ENCODE results near the gene PSMD11. TPM values are rescaled to one million over a fixed set of nuclear protein-coding genes. Genes with fewer than 3 reads are reported as not detected.

The PSMD11 gene
- 160 and 163 TPM in 2 replicates for total RNA-seq (2014; rRNA removed)
- percentile 83 among the genes with signal in this experiment for Bru-seq, nascent RNA
- BruChase-seq, experiment 1, labeled RNA remaining after a 6-hour chase = percentile 92 among the genes with signal in this experiment
- percentile 89 among the genes with signal in this experiment for BruChase-seq, experiment 2, labeled RNA remaining after a 2-hour chase
- long read RNA-seq, full-length matches to known transcripts = 153 of 177 reads
- long read RNA-seq, partial matches to known transcripts = 9 of 177 reads
- long read RNA-seq, other reads (novel, unspliced or antisense) = 15 of 177 reads

DNA sequence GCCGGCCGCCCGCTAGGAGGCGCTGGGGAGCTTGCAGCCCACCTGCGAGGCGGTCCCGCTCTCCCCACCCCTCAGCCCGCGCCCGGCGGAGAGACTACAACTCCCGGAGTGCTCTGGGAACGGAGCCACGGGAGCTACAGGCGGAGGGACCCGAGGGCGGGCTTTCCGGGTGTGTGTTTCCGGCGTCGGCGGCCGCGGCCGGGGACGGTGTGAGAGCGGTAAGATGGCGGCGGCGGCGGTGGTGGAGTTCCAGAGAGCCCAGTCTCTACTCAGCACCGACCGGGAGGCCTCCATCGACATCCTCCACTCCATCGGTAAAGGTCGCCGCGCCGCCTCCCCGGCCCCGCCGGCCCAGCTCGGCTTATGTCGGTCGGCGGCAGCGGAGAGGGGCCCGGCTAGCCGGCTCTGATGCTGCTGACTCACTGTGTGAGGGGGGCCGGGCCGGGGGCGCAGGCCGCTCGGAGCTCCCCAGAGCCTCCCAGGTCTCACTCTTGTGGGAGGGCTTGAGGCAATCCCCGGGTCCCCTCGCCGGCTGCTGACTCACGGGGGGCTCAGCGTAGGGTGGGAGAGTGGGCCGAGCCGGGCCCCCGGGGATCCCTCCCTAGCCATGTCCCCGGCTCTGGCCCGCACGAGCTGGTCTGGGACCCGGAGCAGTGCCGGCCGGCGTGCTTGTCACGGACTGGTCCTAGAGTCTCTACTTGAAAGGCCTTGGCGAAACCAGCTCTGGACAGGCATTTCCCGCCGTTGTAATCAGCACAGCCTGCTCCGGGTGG lies at the start of gene PSMD11:
Gene PSMD11 (plus strand): TSS at position 210 of the 773 bp plus-strand sequence. CDS start 14 bp downstream, at position 224.
- CTCF ChIA-PET = interaction anchor here (0.6 to 1.2 kb wide), 6 partner anchors 8 to 337 kb away, joined by 3 to 8 read pairs (median 3); no protein-coding TSS in a partner anchor

GRCh38 chr17:32396343-32396742 lies 48.0 kb upstream of the PSMD11 start:
- Histone ChIP-seq H2AFZ (ENCODE audit: low read length) (no peak overlapping the region), H3F3A (ENCODE audit: low read length, unreplicated experiment) (no peaks in the 10 kb centered on the region), H3K9ac (ENCODE audit: low read length) (no peak overlapping the region), H3K27ac (ENCODE audit: low read length) (no peak overlapping the region), H3K79me2 (ENCODE audit: low read length) (no peaks in the 10 kb centered on the region), H3K4me3 (ENCODE audit: low read length) (no peak overlapping the region), H4K20me1 (ENCODE audit: low read length) (no peaks in the 10 kb centered on the region), H3K9me2 (replicated peaks; ENCODE audit: low read length) (no peaks in the 10 kb centered on the region), H3K4me1 (ENCODE audit: insufficient read depth, low read length) (no peaks in the 10 kb centered on the region), H3K36me3 (ENCODE audit: low read depth, low read length) (no peaks in the 10 kb centered on the region), H3K4me2 (ENCODE audit: low read length) (no peak overlapping the region), H3K27me3 (ENCODE audit: low read length) (no peaks in the 10 kb centered on the region), H3K9me3 (ENCODE audit: low read length) (no peaks in the 10 kb centered on the region)
- no peak for ATAC-seq
- no TSS peak for BruUV-seq (replicated peaks)
- POLR2A ChIA-PET (ENCODE audit: unreplicated experiment) = interaction anchor here (0.6 to 0.7 kb wide), 2 partner anchors 15 to 194 kb away, joined by 10 to 13 read pairs; no protein-coding TSS in a partner anchor
- no peak for DNase-seq
- intact Hi-C loops (cut with micrococcal nuclease) = no loop called here
- CTCF ChIA-PET = no interaction called here
- TF ChIP-seq EZH2phosphoT487 (IDR thresholded peaks at IDR 0.05; ENCODE audit: borderline replicate concordance, low read length) (no peak), CTCF (conservative IDR thresholded peaks at IDR 0.05; ENCODE audit: low read depth, low read length) (no peak), EZH2 (IDR thresholded peaks at IDR 0.05; ENCODE audit: low read length, unreplicated experiment) (no peak)

More for the DNA sequence above, at the start of gene PSMD11:
- H2AFZ ChIP-seq (ENCODE audit: low read length) = peak within 1 kb of the TSS; percentile 74
- BruUV-seq (replicated peaks) = TSS peak; percentile 100
- H3K9ac ChIP-seq (ENCODE audit: low read length) = peak within 1 kb of the TSS; percentile 100
- peak within 1 kb of the TSS; percentile 89 for H3K4me3 ChIP-seq (ENCODE audit: low read length)
- H3K27ac ChIP-seq (ENCODE audit: low read length) = peak within 1 kb of the TSS; percentile 89
- DNase-seq = peak; percentile 94
- peak; percentile 93 for ATAC-seq
- peaks cover 21% of the 10 kb centered on the region for H4K20me1 ChIP-seq (ENCODE audit: low read length)
- H3K27me3 ChIP-seq (ENCODE audit: low read length) = no peaks in the 10 kb centered on the region
- no peaks in the 10 kb centered on the region for H3F3A ChIP-seq (ENCODE audit: low read length, unreplicated experiment)
- peaks cover 26% of the 10 kb centered on the region for H3K36me3 ChIP-seq (ENCODE audit: low read depth, low read length)
- TF ChIP-seq CTCF (conservative IDR thresholded peaks at IDR 0.05; ENCODE audit: low read depth, low read length) (peak; percentile 75), EZH2 (IDR thresholded peaks at IDR 0.05; ENCODE audit: low read length, unreplicated experiment) (no peak)
- H3K4me2 ChIP-seq (ENCODE audit: low read length) = peak within 1 kb of the TSS; percentile 95
- intact Hi-C loops (cut with micrococcal nuclease) = no loop called here
- peaks cover 16% of the 10 kb centered on the region for H3K4me1 ChIP-seq (ENCODE audit: insufficient read depth, low read length)
- POLR2A ChIA-PET (ENCODE audit: unreplicated experiment) = interaction anchor here (0.5 to 0.6 kb wide), 2 partner anchors 13 to 1164 kb away, joined by 4 to 5 read pairs; no protein-coding TSS in a partner anchor
- no peaks in the 10 kb centered on the region for H3K9me2 ChIP-seq (replicated peaks; ENCODE audit: low read length)
- H3K79me2 ChIP-seq (ENCODE audit: low read length) = peaks cover 52% of the 10 kb centered on the region
- H3K9me3 ChIP-seq (ENCODE audit: low read length) = no peaks in the 10 kb centered on the region

Measured in PC-3 (cell line).